GM12892 (cell line): ENCODE data around the gene KATNB1.
A peak's percentile ranks its signal among the peaks of the same experiment; 100 is the strongest.

Source experiments
- DNase-seq: peaks from one replicate; pipeline ENCODE4 v3.0.0; 2011; ENCODE audit not compliant: insufficient read length
- FAIRE-seq: peaks from 2 replicates; lab custom pipeline; 2011; peaks lifted over from hg19 to GRCh38; lab: Jason Lieb, UNC
- POLR2A ChIP-seq: IDR thresholded peaks from 2 replicates; pipeline ENCODE4 v1.6.1; 2011; ENCODE audit warnings: low read depth, low read length, control low read depth
- POLR2AphosphoS5 ChIP-seq: IDR thresholded peaks from 2 replicates; pipeline ENCODE4 v1.6.1; 2011; ENCODE audit warnings: low read depth, low read length, control low read depth
- TAF1 ChIP-seq: IDR thresholded peaks from 2 replicates; pipeline ENCODE4 v1.6.1; 2011; ENCODE audit warnings: low read depth, mild to moderate bottlenecking, control low read depth, low read length, borderline replicate concordance

Gene KATNB1

DNA sequence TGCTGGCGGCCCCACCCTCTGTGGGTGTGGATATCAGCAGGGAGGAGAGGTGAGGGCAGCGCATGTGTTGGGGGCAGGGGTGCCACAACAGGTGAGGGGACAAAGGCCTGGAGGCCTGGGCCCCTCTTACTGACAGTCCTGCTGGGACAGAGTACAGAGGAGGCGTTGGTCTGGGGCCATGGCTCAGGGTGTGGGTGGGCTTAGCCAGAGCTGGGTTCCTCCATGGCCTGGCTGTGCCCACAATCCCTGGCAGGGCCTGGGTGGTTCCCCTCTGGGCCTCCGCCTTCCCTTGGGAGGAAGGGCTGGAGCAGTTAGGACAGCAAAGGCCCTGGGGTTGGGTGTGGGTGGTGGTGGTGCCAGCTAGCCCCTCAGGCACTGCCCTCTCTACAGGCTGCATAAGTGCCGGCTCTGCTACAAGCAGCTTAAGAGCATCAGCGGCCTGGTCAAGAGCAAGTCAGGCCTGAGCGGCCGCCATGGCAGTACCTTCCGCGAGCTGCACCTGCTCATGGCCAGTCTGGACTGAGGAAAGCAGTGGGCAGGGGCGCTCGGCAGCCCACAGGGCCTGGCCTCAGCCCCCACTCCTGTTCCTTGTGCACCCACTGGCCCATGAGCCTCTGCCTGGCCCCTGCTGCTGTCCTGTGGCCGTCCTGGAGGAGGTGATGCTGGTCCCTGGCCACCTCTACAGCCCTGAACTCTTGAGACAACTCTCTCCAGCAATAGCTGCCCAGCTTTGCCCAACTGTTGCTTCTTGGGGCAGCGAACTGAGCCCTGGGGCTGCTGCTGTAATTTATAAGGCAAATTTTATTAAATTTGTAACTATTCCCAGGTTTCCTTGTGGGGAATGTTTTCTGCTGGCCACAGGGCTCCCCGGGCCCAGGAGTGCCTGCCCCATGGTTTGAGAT lies 21.1 kb downstream of the KATNB1 start:
- DNase-seq (no peak), FAIRE-seq (no peak)
- no peak for TF ChIP-seq POLR2A
- no peak for TF ChIP-seq TAF1
- TF ChIP-seq POLR2AphosphoS5: no peak

DNA sequence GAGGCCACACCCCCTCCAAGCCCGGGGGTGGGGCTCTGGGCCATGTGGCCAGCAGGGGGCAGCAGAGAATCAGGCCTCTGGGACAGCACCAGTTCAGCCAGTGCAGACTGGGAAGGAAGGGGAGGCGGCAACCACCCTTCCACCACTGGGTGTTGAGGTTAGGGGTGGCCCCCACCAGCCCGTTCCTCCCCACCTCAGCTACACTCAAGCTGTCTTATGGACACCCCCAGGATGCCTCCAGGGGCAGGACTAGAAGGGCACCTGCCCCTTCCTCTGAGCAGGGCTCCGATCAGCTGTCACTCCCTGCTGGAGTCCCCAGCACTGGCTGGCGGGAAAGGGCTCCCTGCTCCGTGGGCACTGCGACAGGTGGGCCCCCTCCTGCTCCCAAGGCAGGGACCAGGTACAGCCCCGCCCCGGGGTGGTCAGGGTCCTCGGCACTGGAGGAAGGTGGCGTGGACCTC lies 21.8 kb downstream of the KATNB1 start:
- FAIRE-seq (peak; percentile 88), DNase-seq (peak; percentile 99)
- TF ChIP-seq TAF1 (no peak), POLR2AphosphoS5 (no peak), POLR2A (no peak)

DNA sequence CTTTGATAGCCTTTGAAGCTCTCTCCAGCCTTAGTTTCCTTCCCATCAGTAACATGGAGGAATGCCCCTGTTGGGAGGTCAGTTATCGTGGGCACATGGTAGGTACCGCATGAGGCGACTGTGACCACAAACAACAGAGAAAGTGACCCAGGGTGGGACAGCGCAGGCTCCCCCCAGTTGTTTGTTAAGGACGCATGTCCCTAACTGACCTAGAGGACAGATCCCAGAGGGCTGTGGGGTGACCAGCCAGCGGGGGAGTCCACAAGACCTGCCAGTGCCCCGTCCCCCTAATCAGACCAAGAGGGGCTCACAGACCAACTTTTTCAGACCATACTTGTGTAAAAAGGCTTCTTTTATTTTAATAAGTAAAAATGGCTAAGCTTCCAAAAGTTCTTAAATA lies 22.3 kb downstream of the KATNB1 start:
- FAIRE-seq (no peak), DNase-seq (no peak)
- TF ChIP-seq TAF1 (no peak), POLR2A (no peak), POLR2AphosphoS5 (no peak)

DNA sequence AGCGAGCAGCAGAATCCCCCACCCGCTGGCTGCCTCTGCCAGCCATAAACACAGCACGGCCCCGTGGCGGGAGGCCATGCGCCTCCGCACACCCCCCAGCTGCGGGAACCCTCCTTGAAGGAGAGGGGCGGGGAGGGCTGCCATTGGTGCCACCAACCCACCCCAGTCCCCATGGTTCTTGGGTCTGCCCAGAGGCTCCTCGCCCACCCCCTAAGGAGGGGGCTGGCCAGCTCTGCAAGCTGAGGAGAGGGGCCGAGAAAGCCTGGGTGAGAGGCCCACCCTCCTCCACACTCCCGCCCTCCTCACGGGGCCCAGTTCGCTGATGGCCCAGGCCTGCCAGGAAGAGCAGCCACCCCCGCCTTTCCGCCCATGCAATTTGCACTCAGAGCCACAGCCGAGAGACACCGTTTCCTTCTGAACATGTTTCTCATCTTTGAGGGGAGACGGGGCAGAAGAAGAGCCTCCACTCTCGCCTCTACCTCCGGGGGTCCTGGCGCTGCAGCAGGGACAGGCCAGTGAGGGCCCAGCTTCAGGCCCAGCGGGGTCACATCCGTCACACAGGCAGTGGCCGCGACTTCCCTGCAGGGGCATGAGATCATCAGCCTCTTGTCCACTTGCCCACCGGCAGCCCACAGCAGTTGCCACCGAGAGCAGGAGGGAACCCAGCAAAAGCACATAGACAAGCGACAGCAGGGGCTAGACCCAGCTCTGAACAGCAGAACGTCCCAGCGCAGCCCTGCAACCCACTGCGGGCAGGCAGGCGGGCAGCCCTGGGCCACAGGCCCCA lies 23.0 kb downstream of the KATNB1 start:
- DNase-seq: no peak
- FAIRE-seq: no peak
- TF ChIP-seq POLR2A: no peak
- no peak for TF ChIP-seq POLR2AphosphoS5
- no peak for TF ChIP-seq TAF1

DNA sequence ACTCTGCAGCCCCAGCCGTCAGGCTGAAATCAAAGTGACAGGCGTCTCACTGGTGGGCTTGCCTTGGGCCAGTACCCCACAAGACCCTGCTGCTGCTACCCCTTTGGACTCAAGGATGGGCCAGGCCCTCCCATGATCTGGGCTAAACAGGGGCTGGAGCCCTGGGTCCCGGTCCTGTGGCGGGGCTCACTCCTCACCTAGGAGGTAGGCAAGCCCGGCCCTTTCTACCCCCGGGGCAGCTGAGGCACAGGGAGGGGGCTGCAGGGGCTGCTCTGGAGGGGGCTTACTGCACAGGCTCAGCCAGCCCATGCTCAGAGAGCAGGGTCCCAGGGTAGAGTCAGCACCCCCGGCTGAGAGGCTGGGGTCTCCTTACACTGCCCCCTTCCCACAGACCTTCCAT lies 23.6 kb downstream of the KATNB1 start:
- FAIRE-seq: no peak
- DNase-seq: no peak
- TF ChIP-seq TAF1: no peak
- TF ChIP-seq POLR2AphosphoS5: no peak
- TF ChIP-seq POLR2A: no peak

DNA sequence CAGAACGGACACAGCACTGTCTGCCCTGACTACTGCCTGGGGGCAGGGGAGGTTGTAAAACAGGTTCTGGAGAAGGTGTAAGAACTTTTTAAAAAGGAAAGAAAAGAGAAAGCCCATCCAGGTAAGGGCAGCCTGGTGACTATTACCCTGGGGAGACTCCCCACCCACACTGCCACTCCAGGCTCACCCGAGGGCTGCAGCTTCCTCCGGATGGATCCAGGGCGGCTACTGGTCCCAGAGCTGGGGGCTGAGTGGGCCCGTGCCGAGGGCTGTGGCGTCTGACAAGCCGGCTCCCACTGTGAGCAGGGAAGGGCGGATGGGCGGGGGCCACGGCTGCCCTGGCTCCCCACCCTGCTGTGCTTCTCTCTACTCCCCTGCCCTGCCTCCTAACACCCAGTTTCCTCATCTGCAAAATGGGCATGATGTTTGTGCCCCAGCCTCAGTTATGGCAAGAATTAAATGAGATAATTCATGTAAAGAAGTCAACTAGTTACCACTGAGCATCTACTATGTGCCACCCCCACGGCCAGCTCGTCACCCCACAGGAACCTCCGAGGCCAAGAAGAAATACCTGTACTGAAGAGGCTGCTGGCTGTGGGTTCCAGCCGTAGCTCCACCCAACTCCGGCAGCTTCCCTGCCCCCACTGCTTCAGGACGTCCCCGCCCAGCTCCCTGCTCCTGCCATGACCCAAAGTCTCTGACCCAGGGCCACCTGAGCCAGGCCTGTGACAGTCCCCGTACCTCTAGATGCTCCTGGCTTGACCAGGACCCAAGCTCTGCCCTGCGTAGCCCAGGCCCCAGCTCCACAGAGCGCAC lies 24.2 kb downstream of the KATNB1 start:
- no peak for TF ChIP-seq TAF1
- no peak for TF ChIP-seq POLR2AphosphoS5
- no peak for TF ChIP-seq POLR2A
- FAIRE-seq (no peak), DNase-seq (no peak)

DNA sequence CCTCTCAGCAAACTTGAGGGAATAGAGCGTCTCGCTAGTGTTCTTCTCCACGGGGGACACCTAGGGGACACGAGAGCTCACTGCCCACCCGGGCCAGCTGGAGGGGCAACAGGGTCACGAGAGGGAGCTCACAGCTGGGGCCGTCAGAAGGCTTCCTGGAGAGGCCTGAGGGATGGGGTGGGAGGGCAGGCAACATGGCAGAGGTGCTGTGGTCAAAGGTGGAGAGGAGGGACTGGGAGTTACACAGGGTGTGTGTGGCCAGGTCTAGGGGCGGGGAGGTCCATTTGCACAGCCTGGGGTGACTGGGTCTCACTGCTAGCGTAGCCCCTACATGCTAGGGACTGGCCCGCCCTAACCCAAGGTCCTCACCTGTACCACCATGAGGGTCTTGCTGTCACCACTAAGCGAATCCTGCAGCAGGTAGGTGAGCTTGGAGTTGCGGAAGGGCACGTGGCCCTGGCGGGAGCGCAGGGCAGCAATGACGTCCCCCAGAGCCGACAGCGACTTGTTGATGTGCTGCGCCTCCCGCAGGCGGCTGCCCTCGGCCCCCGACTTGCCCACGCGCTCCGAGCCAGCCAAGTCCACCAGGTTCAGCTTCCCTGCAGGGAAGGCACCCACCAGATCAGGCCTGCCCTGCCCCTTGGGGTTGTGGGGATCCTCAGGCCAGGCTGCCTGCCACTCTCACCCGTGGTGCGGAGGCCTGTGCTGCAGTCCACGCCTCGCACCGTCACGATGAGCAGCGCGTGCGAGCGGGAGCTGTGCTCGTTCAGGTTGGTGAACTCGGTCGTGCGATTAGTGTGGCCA lies 25.0 kb downstream of the KATNB1 start:
- no peak for TF ChIP-seq POLR2A
- no peak for TF ChIP-seq TAF1
- no peak for TF ChIP-seq POLR2AphosphoS5
- no peak for FAIRE-seq
- DNase-seq: no peak

DNA sequence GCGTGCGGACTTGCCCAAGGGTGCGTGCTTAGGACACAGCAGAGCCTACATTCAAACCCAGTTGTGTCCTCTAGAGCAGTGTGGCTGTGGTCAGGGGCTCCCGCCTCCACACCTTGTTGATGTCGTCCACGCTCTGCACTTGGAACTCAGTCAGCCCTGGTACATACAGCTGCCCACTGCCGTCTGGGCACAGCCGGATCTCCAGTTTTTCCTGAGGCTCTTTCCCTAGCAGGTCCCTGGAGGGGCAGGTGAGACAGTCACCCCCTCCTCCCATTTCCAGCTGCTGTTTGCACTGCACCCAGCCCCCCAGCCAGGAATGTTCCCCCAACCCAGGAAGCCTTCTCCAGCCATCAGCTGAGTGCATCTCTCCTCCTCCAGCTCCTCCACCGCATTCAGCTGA lies 25.7 kb downstream of the KATNB1 start:
- TF ChIP-seq POLR2A (no peak), TAF1 (no peak), POLR2AphosphoS5 (no peak)
- no peak for DNase-seq
- no peak for FAIRE-seq

DNA sequence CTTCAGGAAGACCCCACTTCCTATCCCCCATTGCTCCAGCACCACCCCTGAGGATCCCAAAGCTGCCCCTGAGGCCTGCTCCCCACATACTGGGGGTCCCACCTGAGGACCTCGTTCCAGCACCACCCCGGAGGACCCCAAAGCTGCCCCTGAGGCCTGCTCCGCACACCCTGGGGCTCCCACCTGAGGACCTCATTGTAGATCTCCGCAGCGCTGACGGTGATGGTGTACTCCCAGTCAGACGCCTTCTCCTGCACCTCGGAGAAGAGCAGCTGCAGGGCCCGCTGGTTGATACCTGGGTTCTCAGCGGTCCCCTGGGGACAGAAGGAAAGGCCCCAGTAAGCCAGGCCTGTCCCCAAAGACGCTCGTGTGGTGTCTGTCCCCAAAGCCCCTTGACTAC lies 26.4 kb downstream of the KATNB1 start:
- FAIRE-seq: no peak
- no peak for DNase-seq
- TF ChIP-seq TAF1: no peak
- TF ChIP-seq POLR2AphosphoS5: no peak
- no peak for TF ChIP-seq POLR2A

DNA sequence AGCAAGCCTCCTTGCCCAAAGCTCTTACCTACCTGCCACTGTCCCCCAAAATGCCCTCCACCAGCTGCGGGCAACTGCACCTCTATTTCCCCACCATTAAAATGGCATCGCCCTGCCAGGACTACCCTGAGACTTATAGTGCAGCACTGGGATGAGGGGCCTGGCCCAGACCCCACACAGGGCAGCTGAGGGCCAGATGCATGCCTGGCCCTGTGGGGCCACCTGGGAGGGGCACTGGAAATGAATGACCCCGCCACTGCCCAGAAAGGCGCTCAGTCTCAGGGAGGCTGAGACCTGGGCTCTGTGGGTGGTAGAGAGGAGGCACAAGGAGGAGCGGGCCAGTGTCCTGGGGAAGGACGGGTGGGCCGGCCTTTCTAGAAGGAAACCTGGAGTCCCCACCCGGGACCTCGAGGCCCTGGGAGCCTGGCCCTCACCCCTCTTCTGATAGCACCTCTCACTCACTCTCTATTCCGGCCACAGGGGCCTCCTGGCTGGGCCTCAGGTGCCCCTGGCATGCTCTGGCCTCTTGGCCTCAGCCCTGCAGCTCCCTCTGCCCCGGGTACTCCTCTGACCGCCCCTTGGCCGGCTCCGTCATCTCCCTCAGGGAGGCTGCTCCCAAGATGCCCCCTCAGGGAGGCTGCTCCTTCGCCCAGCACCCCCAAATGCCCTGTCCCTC lies 26.9 kb downstream of the KATNB1 start:
- no peak for TF ChIP-seq POLR2A
- no peak for TF ChIP-seq POLR2AphosphoS5
- no peak for TF ChIP-seq TAF1
- FAIRE-seq (no peak), DNase-seq (no peak)
